Lower leg skin (tissue), 3 donors: ENCODE results near the gene KRTAP5-10.

ENCODE experiments used
- POLR2A ChIP-seq, 2 donors: fragments of 450-650 bp; IDR thresholded peaks; one replicate each; pipeline ENCODE4 v1.6.1; 2016 to 2017; ENCODE audit warnings: antibody characterized with exemption in 2 of 2, mild to moderate bottlenecking in 1 of 2, moderate library complexity in 1 of 2
- TF ChIP-seq, protein P1 (sequence below), 3 donors: fragments of 450-650 bp; IDR thresholded peaks; one replicate each; pipeline ENCODE4 v1.5.1; 2016; ENCODE audit warnings: antibody characterized with exemption in 3 of 3, mild to moderate bottlenecking in 3 of 3, moderate library complexity in 2 of 3

DNA sequence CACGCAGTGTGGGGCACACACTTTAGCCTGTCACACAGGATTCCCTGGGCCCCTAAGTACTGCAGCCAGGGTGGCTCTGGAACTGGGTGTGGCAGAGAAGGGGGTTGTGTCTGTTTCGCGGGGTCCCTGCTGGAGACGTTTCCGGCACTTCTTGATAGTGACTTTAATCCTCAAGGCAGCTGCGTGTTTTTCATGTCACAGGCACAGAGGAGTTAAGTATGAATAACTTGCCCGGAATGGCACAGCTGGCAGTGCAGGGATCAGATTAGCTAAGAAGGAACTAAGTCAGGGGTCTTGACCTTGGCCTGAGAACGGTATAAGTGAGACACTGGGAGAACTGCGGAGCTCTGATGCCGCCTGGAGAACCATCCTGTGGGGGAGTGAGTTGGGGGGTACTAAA lies 45.8 kb upstream of the KRTAP5-10 start:
- TF ChIP-seq, protein P1, sequence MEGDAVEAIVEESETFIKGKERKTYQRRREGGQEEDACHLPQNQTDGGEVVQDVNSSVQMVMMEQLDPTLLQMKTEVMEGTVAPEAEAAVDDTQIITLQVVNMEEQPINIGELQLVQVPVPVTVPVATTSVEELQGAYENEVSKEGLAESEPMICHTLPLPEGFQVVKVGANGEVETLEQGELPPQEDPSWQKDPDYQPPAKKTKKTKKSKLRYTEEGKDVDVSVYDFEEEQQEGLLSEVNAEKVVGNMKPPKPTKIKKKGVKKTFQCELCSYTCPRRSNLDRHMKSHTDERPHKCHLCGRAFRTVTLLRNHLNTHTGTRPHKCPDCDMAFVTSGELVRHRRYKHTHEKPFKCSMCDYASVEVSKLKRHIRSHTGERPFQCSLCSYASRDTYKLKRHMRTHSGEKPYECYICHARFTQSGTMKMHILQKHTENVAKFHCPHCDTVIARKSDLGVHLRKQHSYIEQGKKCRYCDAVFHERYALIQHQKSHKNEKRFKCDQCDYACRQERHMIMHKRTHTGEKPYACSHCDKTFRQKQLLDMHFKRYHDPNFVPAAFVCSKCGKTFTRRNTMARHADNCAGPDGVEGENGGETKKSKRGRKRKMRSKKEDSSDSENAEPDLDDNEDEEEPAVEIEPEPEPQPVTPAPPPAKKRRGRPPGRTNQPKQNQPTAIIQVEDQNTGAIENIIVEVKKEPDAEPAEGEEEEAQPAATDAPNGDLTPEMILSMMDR (IDR thresholded peaks at IDR 0.05): no peak
- no peak for TF ChIP-seq POLR2A (IDR thresholded peaks at IDR 0.05)
